GM10847 (cell line): ENCODE data around the gene WIPF1.

Source experiments
- POLR2A ChIP-seq: IDR thresholded peaks from 2 replicates; pipeline ENCODE4 v1.6.1; 2011; ENCODE audit not compliant: insufficient read length; ENCODE audit errors: extremely low read depth

WIPF1 gene

GRCh38 chr2:174629506-174629905 lies 31.9 kb upstream of the WIPF1 start:
- TF ChIP-seq POLR2A: no peak

DNA sequence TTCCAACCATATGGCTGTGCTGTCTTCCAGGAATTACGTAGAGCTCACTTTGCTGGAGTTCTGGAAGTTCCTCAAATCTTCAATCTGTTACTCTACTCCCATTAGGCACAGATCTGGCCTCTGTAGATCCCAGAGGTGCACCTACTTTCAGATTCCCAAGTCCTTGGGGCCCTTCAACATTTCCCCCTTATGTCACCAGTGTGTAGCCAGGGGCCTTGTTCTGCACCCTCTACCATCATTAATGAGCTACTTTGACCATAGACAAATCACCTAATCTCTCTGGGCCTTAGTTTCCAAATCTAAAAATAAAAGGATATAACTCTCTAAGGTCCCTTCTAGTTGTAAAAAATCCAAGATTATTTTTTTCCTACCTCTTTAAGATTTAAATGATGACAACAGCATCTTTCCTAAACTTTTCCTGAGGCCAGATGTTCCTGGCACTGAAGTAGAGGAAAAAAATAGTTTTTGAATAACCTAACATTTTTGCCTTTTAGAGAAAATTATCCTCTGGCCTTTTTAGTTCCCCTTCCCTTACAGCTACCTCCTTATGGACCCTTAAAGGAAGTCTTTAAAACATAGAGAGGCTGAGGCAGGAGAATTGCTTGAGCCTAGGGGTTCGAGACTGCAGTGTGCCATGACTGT lies 31.0 kb upstream of the WIPF1 start:
- TF ChIP-seq POLR2A: no peak

DNA sequence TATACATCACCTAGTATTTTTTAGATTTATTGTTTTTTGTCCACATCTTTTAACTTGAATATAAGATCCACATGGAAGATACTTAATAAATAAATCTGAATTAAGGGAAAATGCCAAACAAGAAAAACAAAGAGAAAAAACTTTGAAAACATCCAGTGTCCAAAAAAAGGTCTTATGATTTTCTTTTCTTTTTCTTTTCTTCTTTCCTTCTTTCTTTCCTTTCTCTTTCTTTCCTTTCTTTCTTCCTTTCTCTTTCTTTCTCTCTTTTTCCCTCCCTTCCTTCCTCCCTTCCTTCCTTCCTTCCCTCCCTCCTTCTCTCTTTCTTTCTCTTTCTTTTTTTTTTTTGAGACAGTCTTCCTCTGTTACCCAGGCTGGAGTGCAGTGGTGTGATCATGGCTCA lies 29.6 kb upstream of the WIPF1 start:
- no peak for TF ChIP-seq POLR2A

GRCh38 chr2:174624895-174625430 lies 27.4 kb upstream of the WIPF1 start:
- TF ChIP-seq POLR2A: no peak

DNA sequence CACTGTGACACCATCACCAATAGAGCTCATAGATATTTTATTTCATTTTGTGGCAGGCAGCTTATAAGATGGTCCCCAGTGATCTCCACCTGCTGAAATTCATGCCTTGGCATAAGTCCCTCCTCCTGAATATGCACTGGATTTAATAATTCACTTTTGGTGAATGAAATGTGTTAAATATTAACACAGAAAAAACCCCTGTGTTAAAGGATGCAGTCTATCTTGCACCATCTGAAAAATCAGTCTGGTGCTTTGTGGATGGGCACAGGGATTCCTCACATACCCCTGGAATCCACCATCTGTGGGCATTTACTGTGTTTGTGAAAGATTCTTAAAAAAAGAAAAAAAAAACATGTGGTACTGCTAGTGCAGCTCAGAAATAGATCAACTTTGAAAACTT lies 26.1 kb upstream of the WIPF1 start:
- TF ChIP-seq POLR2A: no peak

DNA sequence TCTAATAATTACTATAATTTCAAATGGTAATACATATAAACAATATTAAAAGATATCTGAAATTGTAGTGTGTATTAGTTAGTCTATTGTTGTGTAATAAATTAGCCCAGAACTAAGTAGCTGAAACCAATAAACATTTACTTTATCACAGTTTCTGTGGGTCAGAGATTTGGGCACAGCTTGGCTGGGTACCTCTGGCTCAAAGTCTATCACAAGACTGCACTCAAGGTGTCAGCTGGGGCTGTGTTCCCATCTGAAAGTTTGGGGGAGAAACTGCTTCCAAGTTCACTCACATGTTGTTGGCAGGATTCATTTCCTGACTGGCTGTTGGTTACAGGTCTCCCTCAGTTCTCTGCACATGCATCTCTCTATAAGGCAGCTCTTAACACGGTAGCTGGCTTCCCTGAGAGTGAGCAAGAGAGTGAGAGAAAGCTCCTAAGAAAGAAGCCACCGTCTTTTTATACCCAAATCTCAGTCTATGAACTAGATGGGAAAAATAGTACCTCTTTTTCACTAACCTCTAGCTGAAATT lies 25.6 kb upstream of the WIPF1 start:
- TF ChIP-seq POLR2A: no peak

GRCh38 chr2:174621323-174621722 lies 23.7 kb upstream of the WIPF1 start:
- no peak for TF ChIP-seq POLR2A

- no peak for TF ChIP-seq POLR2A
These were observed 20.6 kb upstream of the WIPF1 start for GRCh38 chr2:174618179-174618578.

GRCh38 chr2:174617718-174618117 lies 20.1 kb upstream of the WIPF1 start:
- TF ChIP-seq POLR2A: no peak

- TF ChIP-seq POLR2A: no peak
These were observed 19.5 kb upstream of the WIPF1 start for GRCh38 chr2:174617120-174617519.

- no peak for TF ChIP-seq POLR2A
These were observed 18.4 kb upstream of the WIPF1 start for GRCh38 chr2:174615871-174616436.

- TF ChIP-seq POLR2A: no peak
These were observed 16.7 kb upstream of the WIPF1 start for GRCh38 chr2:174614261-174614660.

DNA sequence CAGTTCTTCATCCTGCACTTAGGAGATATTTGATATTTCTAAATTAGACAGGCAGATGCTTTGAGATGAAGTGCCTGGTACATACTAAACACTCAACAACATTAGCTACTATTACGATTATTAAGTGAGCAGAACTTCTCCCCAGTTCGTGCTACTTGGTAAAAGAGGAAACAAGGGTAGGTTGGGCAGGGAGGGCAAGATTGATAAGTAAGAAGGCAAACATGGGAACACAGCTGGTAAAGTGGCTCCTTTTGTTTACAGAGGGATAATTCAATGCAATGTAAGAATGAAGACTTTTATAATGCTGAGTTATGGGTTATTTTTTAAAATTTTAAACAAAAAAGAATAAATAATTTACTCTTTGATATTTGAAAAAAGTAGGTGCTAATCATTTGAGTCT lies 15.9 kb upstream of the WIPF1 start:
- TF ChIP-seq POLR2A: no peak

DNA sequence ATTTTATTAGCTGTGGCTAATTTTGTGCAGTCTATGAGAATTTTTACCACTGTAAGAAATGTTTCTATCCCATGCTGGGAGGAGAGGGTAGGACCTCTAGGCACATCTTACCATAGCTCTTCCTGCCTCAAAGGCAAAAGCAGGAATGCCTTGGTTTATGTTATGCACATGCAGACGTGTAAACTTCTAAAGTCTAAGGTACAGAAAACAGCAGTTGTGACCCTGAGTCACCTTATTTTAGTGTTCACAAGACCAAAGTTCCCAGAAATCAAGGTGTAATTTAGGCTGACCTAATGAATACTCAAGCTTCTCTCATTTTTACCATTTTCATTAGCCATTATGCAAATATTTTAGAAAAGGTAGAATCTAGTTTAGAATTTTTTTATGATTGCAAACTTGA lies 15.4 kb upstream of the WIPF1 start:
- no peak for TF ChIP-seq POLR2A

- no peak for TF ChIP-seq POLR2A
These were observed 14.2 kb upstream of the WIPF1 start for GRCh38 chr2:174611854-174612253.

GRCh38 chr2:174611006-174611405 lies 13.4 kb upstream of the WIPF1 start:
- TF ChIP-seq POLR2A: no peak
